ENCODE measurements around the gene DCBLD1.

- no peak for TF ChIP-seq POLR2A (IDR thresholded peaks at IDR 0.05; ENCODE audit: low read depth, low read length)
- no peak for TF ChIP-seq POLR2AphosphoS5 (IDR thresholded peaks at IDR 0.05; ENCODE audit: low read depth, low read length)
Measured at GRCh38 chr6:117440706-117441525, 41.6 kb upstream of the DCBLD1 start.

Measured in GM12892 (cell line).